ACC112 (cell line): ENCODE results near the gene ZNF688.
A peak's percentile ranks its signal among the peaks of the same experiment; 100 is the strongest.

ENCODE experiments used
- H2AFZ ChIP-seq: fragments of 200-600 bp; sonication (generic); one replicate; pipeline ENCODE4 v1.6.0; 2017; ENCODE audit warnings: antibody characterized with exemption, low read length; ENCODE audit not compliant: unreplicated experiment
- H3K27ac ChIP-seq: fragments of 200-600 bp; sonication (generic); 2 replicates; pipeline ENCODE4 v1.5.1; 2014; ENCODE audit warnings: low read depth, mild to moderate bottlenecking, antibody characterized with exemption, low read length, moderate library complexity
- H3K27me3 ChIP-seq: fragments of 200-600 bp; sonication (generic); 2 replicates; pipeline ENCODE4 v1.6.1; 2014; ENCODE audit warnings: mild to moderate bottlenecking, antibody characterized with exemption, low read length, moderate library complexity, mixed read lengths; ENCODE audit not compliant: insufficient read depth
- H3K36me3 ChIP-seq: fragments of 200-600 bp; sonication (generic); 2 replicates; pipeline ENCODE4 v1.6.1; 2016; ENCODE audit warnings: mild to moderate bottlenecking, antibody characterized with exemption, low read length, moderate library complexity, mixed read lengths; ENCODE audit not compliant: insufficient read depth
- H3K4me1 ChIP-seq: fragments of 200-600 bp; sonication (generic); one replicate; pipeline ENCODE4 v1.6.1; 2016; ENCODE audit warnings: low read length, mixed read lengths; ENCODE audit not compliant: insufficient read depth, unreplicated experiment, control insufficient read depth
- H3K4me3 ChIP-seq: fragments of 200-600 bp; sonication (generic); 2 replicates; pipeline ENCODE4 v1.5.1; 2014; ENCODE audit warnings: mild to moderate bottlenecking, low read depth, low read length
- H3K79me2 ChIP-seq: fragments of 200-600 bp; sonication (generic); one replicate; pipeline ENCODE4 v1.6.0; 2016; ENCODE audit warnings: low read length; ENCODE audit not compliant: control insufficient read depth, unreplicated experiment, insufficient read depth

The ZNF688 gene

DNA sequence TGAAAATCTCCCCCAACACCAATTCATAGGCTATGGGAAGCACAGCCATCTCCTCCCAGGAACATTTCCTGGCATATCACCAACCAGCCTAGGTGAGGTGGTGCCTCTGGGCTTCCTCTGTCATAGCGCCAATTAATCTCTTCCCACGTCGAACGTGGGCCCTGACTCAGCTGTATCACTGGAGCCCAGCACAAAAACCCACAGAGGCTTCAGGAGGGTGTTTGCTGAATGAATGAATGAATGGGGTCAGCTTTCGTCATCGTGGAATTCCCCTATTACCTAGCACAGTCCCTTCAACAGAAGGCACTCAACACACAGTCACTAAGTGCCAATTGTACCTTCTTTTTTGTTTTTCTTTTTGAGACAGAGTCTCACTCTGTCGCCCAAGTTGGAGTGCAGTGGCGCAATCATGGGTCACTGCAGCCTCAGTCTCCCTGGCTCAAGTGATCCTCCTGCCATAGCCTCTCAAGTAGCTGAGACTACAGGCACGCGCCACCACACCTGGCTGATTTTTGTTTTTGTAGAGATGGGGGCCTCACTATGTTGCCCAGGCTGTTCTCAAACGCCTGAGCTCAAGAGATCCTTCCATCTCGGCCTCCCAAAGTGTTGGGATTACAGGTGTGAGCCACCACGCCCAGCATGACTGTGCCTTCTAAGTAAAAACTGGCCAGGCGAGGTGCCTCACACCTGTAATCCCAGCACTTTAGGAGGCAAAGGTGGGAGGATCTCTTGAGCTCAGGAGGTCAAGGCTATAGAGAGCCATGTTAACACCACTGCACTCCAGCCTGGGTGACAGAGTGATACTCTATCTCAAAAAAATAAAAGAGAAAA lies 4.1 kb downstream of the ZNF688 start:
- no peak overlapping the region for H2AFZ ChIP-seq
- peak overlapping the region; percentile 85 for H3K27ac ChIP-seq
- peaks cover 14% of the 10 kb centered on the region for H3K4me1 ChIP-seq
- H3K79me2 ChIP-seq: no peaks in the 10 kb centered on the region
- H3K36me3 ChIP-seq: no peaks in the 10 kb centered on the region
- no peaks in the 10 kb centered on the region for H3K27me3 ChIP-seq
- no peak overlapping the region for H3K4me3 ChIP-seq

DNA sequence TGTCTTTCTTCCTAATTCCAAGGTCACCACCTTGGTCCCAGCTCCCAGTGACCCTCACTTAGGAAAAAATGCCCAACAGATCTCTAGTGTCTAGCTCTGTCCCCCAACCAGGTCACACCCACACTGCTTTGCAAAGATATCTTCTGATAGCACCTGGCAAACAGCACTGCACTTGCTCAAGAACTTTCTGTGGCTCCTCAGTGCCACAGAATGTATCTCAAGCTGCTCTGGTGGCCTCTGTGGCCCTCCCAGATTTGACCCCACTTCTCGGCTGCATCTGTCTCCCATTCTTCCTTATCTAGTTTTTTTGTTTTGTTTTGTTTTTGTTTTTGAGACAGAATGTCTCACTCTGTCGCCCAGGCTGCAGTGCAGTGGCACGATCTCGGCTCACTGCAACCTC lies 5.0 kb downstream of the ZNF688 start:
- peaks cover 14% of the 10 kb centered on the region for H3K4me1 ChIP-seq
- no peak overlapping the region for H2AFZ ChIP-seq
- no peak overlapping the region for H3K4me3 ChIP-seq
- H3K79me2 ChIP-seq: no peaks in the 10 kb centered on the region
- H3K27ac ChIP-seq: no peak overlapping the region
- no peaks in the 10 kb centered on the region for H3K27me3 ChIP-seq
- H3K36me3 ChIP-seq: no peaks in the 10 kb centered on the region

DNA sequence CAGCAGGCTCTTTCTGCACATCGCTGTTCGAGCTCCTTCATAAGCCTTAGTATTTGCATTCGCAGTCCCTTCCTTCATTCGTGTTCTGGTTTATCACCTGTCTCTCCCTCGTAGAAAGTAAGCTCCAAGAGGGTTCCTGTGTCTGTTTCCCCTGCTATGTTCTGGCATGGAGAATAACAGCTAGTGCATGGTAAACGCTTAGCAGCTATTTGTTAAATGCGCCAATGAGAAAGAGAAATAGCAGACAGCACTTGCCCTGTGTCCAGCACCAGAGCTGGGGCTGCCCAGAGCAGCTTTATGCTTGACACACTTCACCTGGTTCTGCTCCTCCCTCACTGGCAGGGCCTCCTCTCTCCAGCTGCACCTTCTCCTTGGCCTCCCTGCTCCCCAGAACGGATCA lies 5.5 kb downstream of the ZNF688 start:
- no peaks in the 10 kb centered on the region for H3K27me3 ChIP-seq
- no peak overlapping the region for H3K4me3 ChIP-seq
- H3K27ac ChIP-seq: no peak overlapping the region
- no peaks in the 10 kb centered on the region for H3K36me3 ChIP-seq
- H3K79me2 ChIP-seq: no peaks in the 10 kb centered on the region
- H3K4me1 ChIP-seq: peaks cover 14% of the 10 kb centered on the region
- no peak overlapping the region for H2AFZ ChIP-seq

DNA sequence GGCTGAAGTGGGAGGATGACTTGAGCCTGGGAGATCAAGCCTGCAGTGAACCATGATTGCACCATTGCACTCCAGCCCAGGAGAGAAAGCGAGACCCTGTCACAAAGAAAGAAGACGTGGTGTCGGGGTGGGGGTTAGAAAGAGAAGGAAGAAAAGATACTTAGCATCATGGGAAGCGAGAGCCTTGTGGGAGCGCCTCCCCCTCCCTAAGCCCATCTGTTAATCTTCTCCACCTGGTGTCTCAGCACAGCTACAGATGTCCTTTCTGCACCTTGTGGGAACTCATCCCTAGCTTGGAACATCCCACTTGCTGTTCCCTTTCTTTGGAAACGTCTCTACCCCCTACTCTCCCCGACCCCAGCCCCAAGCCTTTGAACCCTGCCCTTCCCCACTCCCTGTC lies 6.0 kb downstream of the ZNF688 start:
- Histone ChIP-seq H3K4me1 (peaks cover 14% of the 10 kb centered on the region), H2AFZ (no peak overlapping the region), H3K27ac (no peak overlapping the region), H3K27me3 (no peaks in the 10 kb centered on the region), H3K36me3 (no peaks in the 10 kb centered on the region), H3K79me2 (no peaks in the 10 kb centered on the region), H3K4me3 (no peak overlapping the region)

DNA sequence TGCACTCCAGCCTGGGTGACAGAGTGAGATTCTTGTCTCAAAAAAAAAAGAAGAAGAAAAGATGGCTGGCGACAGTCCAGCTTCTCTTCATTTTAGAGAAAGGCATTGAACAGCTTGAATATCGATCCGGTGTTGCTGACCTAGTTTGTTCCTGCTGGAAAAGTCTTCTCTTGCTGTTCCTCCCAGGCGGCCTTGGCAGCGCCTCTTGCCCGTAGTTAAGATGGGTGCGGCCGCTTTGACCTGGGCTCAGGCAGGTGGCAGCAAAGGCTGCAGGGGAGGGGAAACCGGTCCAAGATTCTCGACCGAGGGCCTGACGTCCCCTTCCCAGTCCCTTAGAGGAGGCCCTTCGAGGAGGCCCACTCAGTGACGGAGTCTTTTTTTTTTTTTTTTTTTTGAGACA lies 9.5 kb downstream of the ZNF688 start:
- no peak overlapping the region for H3K27ac ChIP-seq
- no peaks in the 10 kb centered on the region for H3K36me3 ChIP-seq

DNA sequence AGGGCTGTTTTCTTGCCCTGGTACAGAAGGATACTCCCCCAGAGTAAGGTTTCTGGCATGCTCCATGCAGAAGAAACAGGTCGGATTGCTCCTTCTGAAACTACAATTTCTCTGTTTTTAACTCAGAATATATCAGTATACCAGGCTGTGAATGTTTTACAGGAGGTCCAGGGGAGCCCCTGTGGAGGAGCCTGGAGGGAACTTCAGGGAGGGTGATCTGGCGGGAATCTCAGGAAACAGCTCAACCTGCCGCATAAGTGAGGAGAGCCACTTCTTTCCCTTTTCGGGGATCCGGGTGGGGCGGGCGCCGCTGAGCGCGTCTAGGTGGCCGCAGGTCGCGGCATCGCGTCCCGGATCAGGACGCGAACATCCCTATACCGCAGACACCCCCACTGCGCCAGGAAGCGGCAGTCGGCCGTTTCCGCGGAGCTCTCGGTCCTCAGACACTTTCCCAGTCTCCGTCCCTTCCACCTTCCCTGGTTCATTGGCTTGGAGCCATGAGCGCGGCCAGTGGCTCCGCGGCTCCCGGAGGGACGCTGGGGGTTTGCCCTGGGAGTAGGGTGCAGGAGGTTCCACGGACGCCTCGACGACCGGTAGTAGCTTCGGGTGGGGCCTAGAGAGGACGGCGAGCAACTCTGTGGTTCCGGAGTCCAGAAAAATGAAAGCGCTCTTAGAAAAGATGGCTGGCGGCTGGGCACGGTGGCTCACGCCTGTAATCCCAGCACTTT lies 10.3 kb downstream of the ZNF688 start:
- Histone ChIP-seq H2AFZ (no peak overlapping the region), H3K36me3 (no peaks in the 10 kb centered on the region), H3K4me3 (peak overlapping the region; percentile 66), H3K4me1 (no peaks in the 10 kb centered on the region), H3K79me2 (peaks cover 7% of the 10 kb centered on the region), H3K27ac (no peak overlapping the region), H3K27me3 (no peaks in the 10 kb centered on the region)

More for the DNA sequence above, 9.5 kb downstream of the ZNF688 start:
- Histone ChIP-seq H3K4me1 (peaks cover 3% of the 10 kb centered on the region), H3K79me2 (peaks cover 5% of the 10 kb centered on the region), H3K4me3 (no peak overlapping the region), H3K27me3 (no peaks in the 10 kb centered on the region), H2AFZ (no peak overlapping the region)

DNA sequence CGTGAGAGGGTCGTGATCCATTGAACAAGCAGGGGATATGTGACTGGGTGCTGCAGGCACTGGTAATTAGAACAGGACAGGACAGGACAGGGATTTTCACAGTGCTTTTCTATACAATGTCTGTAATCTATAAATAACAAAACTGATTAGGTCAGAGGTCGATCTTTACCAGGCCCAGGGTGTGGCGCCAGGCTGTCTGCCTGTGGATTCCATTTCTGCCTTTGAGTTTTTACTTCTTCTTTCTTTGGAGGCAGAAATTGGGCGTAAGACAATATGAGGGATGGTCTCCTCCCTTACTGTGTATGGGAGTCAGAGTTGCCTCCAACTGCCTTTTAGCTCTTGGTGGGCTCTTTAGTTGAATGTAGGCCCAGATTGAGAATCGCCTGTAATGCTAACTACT lies 11.8 kb downstream of the ZNF688 start:
- Histone ChIP-seq H3K4me3 (no peak overlapping the region), H3K27ac (no peak overlapping the region), H3K79me2 (peaks cover 7% of the 10 kb centered on the region), H3K4me1 (no peaks in the 10 kb centered on the region), H3K27me3 (no peaks in the 10 kb centered on the region), H3K36me3 (no peaks in the 10 kb centered on the region), H2AFZ (no peak overlapping the region)

DNA sequence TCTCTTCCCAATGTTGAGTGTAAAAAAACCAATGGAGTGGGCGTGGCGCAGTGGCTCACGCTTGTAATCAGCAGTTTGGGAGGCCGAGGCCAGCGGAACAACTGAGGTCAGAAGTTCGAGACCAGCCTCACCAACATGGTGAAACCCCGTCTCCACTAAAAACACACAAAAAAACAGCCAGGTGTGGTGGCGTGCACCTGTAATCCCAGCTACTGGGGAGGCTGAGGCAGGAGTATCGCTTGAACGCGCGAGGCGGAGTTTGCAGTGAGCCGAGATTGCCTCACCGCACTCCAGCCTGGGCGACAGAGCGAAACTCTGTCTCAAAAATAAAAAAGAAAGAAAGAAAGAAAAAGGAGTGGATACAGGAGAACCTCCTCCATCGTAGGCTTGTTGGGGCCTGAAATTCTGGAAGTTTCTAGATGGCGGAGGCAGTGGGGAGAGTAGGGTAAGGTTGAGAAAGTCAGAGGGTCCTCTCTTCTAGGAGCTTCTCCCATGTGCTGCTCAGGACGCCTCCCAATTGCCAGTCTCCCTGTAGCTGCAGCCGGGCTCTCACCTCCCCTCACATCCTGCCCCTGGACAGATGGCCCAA lies 12.6 kb downstream of the ZNF688 start:
- Histone ChIP-seq H2AFZ (peak overlapping the region; percentile 47), H3K36me3 (no peaks in the 10 kb centered on the region), H3K27ac (peak overlapping the region; percentile 28; the same call in 1 of the 2 replicates), H3K27me3 (no peaks in the 10 kb centered on the region), H3K79me2 (peaks cover 7% of the 10 kb centered on the region), H3K4me3 (peak overlapping the region; percentile 86), H3K4me1 (no peaks in the 10 kb centered on the region)

DNA sequence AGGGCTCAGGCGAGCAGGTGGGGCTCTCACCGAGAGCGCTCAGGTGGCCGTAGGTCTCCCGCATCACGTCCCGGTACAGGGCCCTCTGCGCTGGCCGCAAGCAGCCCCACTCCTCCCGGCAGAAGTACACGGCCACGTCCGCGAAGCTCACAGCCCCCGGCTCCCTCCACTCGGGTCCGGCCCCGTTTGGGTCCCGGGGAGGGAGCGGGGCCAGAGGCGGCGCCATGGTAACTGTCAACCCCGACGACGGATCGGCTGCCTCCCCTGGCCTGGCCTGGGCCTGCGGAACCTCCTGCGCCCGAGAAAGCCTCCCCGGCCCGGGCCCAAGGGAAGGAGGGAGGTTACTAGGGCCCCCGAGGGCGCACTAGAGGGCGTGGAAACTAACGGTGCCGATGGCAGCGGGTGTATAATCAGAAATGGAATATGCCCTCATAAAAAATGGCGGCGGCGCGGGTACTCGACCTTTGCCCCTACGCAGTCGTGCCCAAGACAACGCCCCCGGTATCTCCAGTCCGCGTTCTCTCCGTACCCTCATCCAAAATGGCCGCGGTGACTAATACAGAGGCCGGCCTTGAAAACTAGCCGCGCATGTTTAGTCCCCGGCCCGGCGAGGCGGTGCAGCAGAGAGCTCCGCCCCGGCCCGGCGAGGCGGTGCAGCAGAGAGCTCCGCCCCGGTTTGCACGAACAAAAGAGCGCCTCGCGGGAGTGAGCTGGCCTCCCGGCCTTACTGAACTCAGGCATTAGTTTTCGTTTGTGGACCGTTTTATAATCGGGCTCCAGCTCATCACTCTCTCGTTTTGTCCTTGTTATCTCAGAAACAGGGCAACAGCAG lies 13.3 kb downstream of the ZNF688 start, which contains the start of gene ZNF764:
Gene ZNF764, minus strand, starts transcription at position 418 of the 832 bp plus-strand sequence. Its CDS starts 192 bp downstream, at position 226.
- H3K4me3 ChIP-seq: peak within 1 kb of the TSS; percentile 86
- H3K4me1 ChIP-seq: no peaks in the 10 kb centered on the region
- peak within 1 kb of the TSS; percentile 70 for H3K27ac ChIP-seq
- peak within 1 kb of the TSS; percentile 86 for H2AFZ ChIP-seq
- H3K27me3 ChIP-seq: no peaks in the 10 kb centered on the region
- peaks cover 7% of the 10 kb centered on the region for H3K79me2 ChIP-seq
- H3K36me3 ChIP-seq: no peaks in the 10 kb centered on the region

DNA sequence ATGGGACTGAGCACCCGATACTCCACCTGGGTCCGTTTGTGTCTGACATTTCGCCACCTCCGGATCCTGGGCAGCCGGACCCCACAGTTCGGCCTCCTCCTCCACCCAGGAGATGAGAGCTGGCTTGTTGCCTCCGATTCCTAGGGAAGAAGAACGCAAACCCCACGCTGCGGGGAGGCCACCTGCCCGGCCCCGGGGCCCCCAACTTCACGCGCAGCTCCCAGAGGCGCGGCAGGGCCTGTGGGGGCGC lies 13.9 kb downstream of the ZNF688 start:
- Histone ChIP-seq H3K4me3 (peak overlapping the region; percentile 86), H3K27me3 (no peaks in the 10 kb centered on the region), H3K4me1 (no peaks in the 10 kb centered on the region), H3K27ac (peak overlapping the region; percentile 70; the same call in 1 of the 2 replicates), H2AFZ (peak overlapping the region; percentile 86), H3K36me3 (no peaks in the 10 kb centered on the region), H3K79me2 (peaks cover 7% of the 10 kb centered on the region)
